Adipocyte (in vitro differentiated cells): ENCODE results near the gene P3H2.

Source experiments
- DNase-seq: peaks from one replicate; pipeline ENCODE4 v3.0.0-alpha.2; 2015; ENCODE audit warnings: low read depth
- H3K27me3 ChIP-seq: replicated peaks from 2 replicates; pipeline ENCODE4 v1.7.0; 2013; ENCODE audit warnings: mild to moderate bottlenecking, low read length, moderate library complexity; ENCODE audit not compliant: control insufficient read depth, insufficient read depth
- H3K36me3 ChIP-seq: 2 replicates; pipeline ENCODE4 v1.7.0; 2013; ENCODE audit warnings: low read length, mild to moderate bottlenecking, moderate library complexity; ENCODE audit not compliant: control insufficient read depth, insufficient read depth, severe bottlenecking
- H3K4me1 ChIP-seq: 2 replicates; pipeline ENCODE4 v1.7.0; 2013; ENCODE audit warnings: mild to moderate bottlenecking, low read length, moderate library complexity; ENCODE audit not compliant: control insufficient read depth, insufficient read depth
- H3K4me3 ChIP-seq: 2 replicates; pipeline ENCODE4 v1.7.0; 2013; ENCODE audit warnings: mild to moderate bottlenecking, low read length, moderate library complexity
- H3K9ac ChIP-seq: 2 replicates; pipeline ENCODE4 v1.7.0; 2013; ENCODE audit warnings: mild to moderate bottlenecking, low read length, moderate library complexity
- H3K9me3 ChIP-seq: 2 replicates; pipeline ENCODE4 v1.7.0; 2013; ENCODE audit warnings: mild to moderate bottlenecking, low read length, moderate library complexity; ENCODE audit not compliant: control insufficient read depth

P3H2 gene

DNA sequence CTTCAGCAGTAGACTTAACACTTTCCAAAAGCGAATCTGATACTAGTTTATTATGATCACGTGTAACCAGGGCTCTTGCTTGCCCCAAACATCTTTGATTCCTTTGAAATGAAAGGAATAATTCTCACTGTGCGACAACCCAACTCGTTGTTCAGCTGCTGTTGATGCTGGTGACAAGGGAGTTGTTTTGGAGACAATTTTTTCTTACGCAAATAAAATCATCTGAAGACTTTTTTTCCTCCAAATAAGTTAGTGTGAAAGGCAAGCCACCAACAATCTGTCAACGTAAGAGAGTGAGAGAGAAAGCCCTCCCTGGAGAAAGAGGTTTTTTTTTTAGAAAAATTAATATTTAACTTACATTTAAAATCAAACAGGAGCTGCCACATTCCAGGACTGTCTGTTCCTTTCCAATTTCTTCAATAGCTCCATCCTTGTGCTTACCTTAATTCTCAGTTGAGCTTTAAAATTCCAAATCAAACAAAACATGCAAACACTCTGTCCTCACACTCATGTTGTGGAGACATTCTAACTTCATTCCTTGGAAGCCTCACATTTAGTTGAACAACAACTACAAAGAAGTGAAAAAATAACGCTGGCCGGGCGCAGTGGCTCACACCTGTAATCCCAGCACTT, 4.9 kb upstream of the P3H2 start:
- H3K36me3 ChIP-seq = no peaks in the 10 kb centered on the region
- H3K27me3 ChIP-seq = peaks cover 2% of the 10 kb centered on the region
- no peaks in the 10 kb centered on the region for H3K9me3 ChIP-seq
- no peak overlapping the region for H3K9ac ChIP-seq
- H3K4me1 ChIP-seq = peaks cover under 1% of the 10 kb centered on the region
- H3K4me3 ChIP-seq = no peak overlapping the region
- DNase-seq = no peak

DNA sequence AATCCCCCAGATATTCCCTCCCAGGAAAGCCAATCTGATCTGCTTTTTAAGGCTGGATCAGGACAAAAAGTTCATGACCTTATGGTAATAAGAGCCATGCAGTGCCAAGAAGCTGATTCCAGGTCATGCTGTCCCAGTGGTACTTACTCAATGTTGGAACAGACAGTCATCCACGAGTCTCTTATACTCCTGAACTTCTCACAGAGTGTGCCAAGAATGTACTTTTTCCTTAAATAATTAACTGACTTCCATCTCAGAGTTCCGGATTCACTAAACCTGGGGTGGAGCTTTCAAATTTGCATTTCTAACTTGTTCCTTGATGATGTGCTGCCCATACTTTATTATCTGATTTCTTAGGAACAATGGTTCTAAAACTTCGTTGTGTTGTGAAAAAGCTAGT, 3.4 kb upstream of the P3H2 start:
- H3K4me1 ChIP-seq = no peaks in the 10 kb centered on the region
- no peaks in the 10 kb centered on the region for H3K36me3 ChIP-seq
- H3K4me3 ChIP-seq = no peak overlapping the region
- no peaks in the 10 kb centered on the region for H3K9me3 ChIP-seq
- H3K9ac ChIP-seq = no peak overlapping the region
- H3K27me3 ChIP-seq = peaks cover 13% of the 10 kb centered on the region
- no peak for DNase-seq

DNA sequence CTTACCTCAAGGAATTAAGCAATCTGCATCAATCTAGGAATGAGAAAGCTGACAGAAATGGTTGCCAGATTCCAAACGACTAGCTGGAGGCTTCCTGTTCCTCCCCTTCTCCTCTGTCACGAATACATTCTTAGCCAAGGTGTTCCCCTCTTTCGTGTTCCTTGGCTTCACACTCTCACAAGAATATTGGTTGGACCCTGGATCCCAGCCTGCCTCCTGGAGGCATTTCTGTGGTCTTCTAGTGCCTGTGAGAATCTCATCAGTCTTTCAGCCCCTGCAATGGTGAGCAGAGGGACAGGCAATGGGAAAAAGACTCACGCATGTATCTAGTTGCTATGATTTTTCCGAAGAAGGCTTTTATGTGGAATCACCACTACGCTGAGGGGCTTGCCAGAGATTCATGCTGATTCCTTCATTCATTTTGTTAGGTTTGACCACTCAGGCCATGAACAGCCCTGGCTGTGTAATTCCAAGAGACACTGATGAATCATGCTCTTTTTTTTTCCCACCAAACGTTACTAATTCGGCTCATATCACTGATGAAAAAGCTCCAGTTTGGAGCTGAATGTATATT, 1.6 kb upstream of the P3H2 start:
- no peaks in the 10 kb centered on the region for H3K4me1 ChIP-seq
- H3K36me3 ChIP-seq = no peaks in the 10 kb centered on the region
- no peak overlapping the region for H3K4me3 ChIP-seq
- H3K9me3 ChIP-seq = no peaks in the 10 kb centered on the region
- DNase-seq = no peak
- H3K27me3 ChIP-seq = peaks cover 10% of the 10 kb centered on the region
- no peak overlapping the region for H3K9ac ChIP-seq

DNA sequence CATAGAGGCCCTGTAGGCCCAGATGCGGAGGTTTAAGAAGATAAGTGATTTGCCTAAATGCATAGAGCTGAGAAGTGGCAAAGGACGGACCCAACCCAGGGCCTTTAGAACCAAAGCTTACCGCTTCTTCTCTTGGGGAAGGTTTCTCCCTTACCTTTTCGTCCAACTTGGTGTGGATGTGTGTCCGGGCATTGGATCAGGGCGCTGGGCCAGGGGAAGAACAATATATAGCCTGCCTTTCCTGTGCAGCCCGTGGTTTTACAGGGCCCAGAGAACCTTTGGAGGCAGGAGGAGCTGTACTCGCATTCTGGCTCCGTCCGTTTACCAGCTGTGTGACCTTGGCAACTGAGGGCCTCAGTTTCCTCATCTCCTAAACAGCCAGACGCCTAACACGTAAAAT, 686 bp upstream of the P3H2 start:
- Histone ChIP-seq H3K36me3 (no peaks in the 10 kb centered on the region), H3K4me1 (no peaks in the 10 kb centered on the region), H3K9me3 (no peaks in the 10 kb centered on the region), H3K9ac (no peak overlapping the region), H3K4me3 (no peak overlapping the region), H3K27me3 (peaks cover 10% of the 10 kb centered on the region)
- DNase-seq = no peak

DNA sequence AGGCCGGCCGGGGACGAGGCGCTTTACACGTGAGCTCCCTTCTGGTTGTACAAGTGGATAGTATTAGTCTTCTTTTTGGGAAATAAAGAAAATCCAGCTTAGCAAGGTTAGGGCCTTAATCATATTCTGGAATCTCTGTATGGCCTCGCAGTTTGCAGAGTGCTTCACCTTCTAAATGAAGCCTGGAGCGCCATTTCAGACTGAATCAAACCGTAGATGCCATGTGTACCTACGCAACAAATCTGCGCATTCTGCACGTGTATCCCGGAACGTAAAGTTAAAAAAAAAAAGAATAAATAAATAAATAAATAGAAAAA, 322 bp upstream of the P3H2 start:
- Histone ChIP-seq H3K36me3 (no peaks in the 10 kb centered on the region), H3K4me3 (peak overlapping the region; percentile 88), H3K9ac (peak overlapping the region; percentile 49)

DNA sequence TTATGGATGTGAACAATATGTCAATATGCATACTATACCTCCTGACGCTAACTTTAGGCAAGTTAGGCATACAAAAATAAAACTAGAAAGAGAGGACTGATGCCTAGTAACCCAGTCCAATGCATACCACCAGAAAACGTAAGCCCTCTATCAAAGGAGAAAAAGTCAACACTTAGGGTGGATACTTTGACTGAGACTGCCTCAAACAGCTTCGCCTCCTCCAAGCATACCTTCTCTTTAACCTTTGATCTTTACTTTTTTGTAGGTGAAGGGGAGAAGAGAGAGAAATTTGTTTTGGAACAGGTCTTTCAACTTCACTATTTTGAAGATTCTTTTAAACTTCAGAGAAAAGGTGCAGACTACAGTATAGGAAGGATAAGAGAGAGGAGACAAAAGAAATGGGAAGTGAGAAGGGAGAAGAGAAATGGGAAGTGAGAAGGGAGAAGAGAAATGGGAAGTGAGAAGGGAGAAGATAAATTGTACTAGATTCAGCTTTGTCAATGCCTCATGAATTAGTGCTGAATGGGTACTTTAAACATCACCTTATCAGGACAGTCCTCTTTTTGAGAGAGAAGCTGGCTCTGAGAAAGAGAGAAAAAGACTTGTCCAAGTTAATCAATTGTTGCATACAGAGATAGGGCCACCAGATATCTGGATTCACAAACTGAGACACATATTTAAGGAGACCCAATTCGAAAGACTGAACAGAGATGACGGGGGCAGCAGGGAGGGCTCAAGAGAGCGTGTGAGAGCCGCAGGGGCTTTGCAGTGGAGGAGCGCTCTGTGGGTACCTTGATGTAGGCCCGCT, 1.0 kb downstream of the P3H2 start:
- Histone ChIP-seq H3K9ac (no peak overlapping the region), H3K36me3 (no peaks in the 10 kb centered on the region), H3K4me1 (no peaks in the 10 kb centered on the region), H3K27me3 (peaks cover 10% of the 10 kb centered on the region), H3K9me3 (no peaks in the 10 kb centered on the region), H3K4me3 (peak overlapping the region; percentile 88)
- DNase-seq = no peak

More for the DNA sequence above, 322 bp upstream of the P3H2 start:
- Histone ChIP-seq H3K9me3 (no peaks in the 10 kb centered on the region), H3K4me1 (no peaks in the 10 kb centered on the region), H3K27me3 (peaks cover 10% of the 10 kb centered on the region)
- no peak for DNase-seq

DNA sequence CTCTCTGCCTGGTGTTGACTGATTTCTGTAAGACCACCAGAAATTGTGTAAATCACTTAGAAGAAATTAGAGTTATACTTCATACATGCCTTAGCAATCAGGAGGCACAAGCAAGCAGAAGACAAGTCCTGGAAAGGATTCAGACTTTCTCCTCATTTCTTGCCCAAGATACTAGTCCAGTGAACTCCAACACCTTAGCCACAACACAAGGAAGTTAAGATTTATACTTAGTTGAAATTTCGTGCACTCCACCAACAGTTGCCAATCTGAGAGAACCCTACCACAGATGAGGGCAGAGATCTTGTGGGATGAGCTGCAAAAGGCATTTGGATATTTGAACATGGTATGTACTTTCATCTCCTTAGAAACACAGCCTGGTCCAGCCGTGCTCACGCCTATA, 2.3 kb downstream of the P3H2 start:
- no peak for DNase-seq
- Histone ChIP-seq H3K36me3 (no peaks in the 10 kb centered on the region), H3K27me3 (peaks cover 10% of the 10 kb centered on the region), H3K9me3 (no peaks in the 10 kb centered on the region), H3K9ac (no peak overlapping the region), H3K4me3 (no peak overlapping the region), H3K4me1 (no peaks in the 10 kb centered on the region)

DNA sequence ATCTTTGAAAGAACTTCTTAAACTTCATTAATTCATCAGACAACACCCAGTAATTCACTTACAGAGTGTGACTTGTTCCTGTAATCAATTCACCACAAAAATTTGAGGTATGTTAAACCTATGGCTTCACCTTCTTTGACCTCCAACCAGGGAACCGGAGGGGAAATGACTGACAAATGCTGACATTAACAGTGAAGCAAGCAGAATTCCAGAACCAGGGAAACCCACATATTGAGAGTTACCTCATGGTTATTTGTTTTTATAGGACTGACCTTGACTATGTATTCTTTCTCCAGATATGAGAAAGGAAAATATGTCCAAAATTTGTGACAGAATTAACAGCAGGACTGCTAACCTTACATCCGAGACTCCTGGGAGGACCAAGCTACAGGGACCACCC, 2.7 kb downstream of the P3H2 start:
- H3K9me3 ChIP-seq = no peaks in the 10 kb centered on the region
- peaks cover 10% of the 10 kb centered on the region for H3K27me3 ChIP-seq
- no peaks in the 10 kb centered on the region for H3K36me3 ChIP-seq
- no peak for DNase-seq
- H3K4me3 ChIP-seq = no peak overlapping the region
- no peaks in the 10 kb centered on the region for H3K4me1 ChIP-seq
- no peak overlapping the region for H3K9ac ChIP-seq

DNA sequence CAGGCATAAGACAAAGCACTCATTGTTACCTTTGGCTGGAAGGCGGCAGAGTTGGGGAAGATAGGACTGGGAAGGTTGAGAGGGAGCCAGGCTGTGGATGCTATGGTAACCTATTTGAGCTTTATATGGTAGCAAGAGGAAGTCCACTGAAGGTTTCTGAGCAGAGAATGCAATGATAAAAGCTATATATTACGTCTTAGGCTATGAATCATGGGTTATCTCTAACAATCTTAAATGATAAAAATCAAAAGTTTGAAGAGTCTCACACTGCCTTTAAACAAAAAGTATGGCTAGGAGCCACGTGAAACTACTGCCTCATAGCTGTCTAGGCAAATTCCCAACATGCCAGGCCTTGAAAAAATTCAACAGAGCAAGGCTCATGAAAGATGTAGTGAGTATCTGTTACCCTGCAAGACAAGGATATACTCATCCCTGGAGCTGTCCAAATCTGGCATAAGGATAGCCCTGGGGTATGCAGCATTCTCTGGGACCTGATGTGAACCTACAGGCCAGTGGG, 4.1 kb downstream of the P3H2 start:
- H3K36me3 ChIP-seq = no peaks in the 10 kb centered on the region
- no peaks in the 10 kb centered on the region for H3K9me3 ChIP-seq
- no peak for DNase-seq
- no peak overlapping the region for H3K4me3 ChIP-seq
- H3K27me3 ChIP-seq = peaks cover 10% of the 10 kb centered on the region
- no peaks in the 10 kb centered on the region for H3K4me1 ChIP-seq
- H3K9ac ChIP-seq = no peak overlapping the region

DNA sequence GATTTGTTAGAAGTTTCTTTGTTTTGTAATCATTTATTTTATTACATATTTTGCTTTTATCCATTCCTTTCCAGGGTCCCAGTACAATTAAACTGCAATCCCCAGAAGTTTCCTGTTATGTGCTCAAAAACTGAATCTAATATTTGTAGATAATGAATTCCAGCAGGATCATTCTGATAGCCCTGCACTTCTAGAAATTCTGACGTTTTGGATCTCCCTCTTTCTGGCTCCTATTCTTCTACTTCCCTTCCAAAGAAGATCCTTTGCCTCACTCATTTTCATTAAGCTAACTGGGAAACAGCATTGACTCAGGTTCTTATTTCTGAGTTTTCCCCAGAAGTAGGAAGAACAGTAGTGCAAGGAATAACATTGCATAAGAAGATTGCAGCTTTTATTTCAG, 9.9 kb downstream of the P3H2 start:
- DNase-seq = no peak
- Histone ChIP-seq H3K4me3 (no peak overlapping the region), H3K9ac (no peak overlapping the region), H3K4me1 (peaks cover 6% of the 10 kb centered on the region), H3K27me3 (no peaks in the 10 kb centered on the region), H3K9me3 (no peaks in the 10 kb centered on the region), H3K36me3 (no peaks in the 10 kb centered on the region)

DNA sequence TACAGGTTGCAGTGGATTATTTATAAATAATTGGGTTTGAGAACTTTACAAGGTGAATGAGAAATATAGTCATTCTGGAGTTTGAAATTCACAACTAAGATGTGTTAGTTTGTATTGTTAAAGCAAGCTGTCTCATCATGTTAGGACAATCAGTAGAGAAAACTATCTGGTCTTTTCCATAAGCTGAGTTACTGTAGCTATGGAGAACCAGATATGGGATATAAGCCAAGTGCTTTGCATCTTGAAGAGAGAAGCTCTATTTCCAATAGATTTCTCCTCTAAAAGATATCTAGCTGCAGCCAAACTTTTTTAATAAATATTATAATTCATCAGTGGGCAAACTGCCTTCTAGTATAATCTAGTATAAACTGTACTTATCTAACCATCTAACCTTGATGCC, 11.3 kb downstream of the P3H2 start:
- no peaks in the 10 kb centered on the region for H3K27me3 ChIP-seq
- no peak overlapping the region for H3K4me3 ChIP-seq
- peaks cover 6% of the 10 kb centered on the region for H3K4me1 ChIP-seq
- H3K36me3 ChIP-seq = no peaks in the 10 kb centered on the region
- no peaks in the 10 kb centered on the region for H3K9me3 ChIP-seq
- no peak for DNase-seq
- H3K9ac ChIP-seq = no peak overlapping the region
